Measurements from ENCODE around the gene AGBL1. TPM values are rescaled to one million over a fixed set of nuclear protein-coding genes. Genes with fewer than 3 reads are reported as not detected.

AGBL1 gene
- total and polyA plus RNA-seq, 4 donors = not detected

GRCh38 chr15:86620641-86621349 lies 541.1 kb downstream of the AGBL1 start:
- Histone ChIP-seq H3K4me3 (ENCODE audit: low read depth in 1 of 3, low read length in 3 of 3) (no peak overlapping the region), H3K27me3 (ENCODE audit: control insufficient read depth in 4 of 4, insufficient read depth in 4 of 4, low read length in 3 of 4) (peaks cover 0 to 2% (median 0%) of the 10 kb centered on the region in 4 donors), H3K4me1 (ENCODE audit: control insufficient read depth in 4 of 4, insufficient read depth in 4 of 4, low read length in 3 of 4) (no peaks in the 10 kb centered on the region), H3K36me3 (ENCODE audit: control insufficient read depth in 4 of 4, insufficient read depth in 3 of 4, low read depth in 1 of 4, low read length in 3 of 4) (no peaks in the 10 kb centered on the region), H3K9ac (ENCODE audit: low read depth in 1 of 2, low read length in 2 of 2) (no peak overlapping the region), H3K9me3 (ENCODE audit: control insufficient read depth in 4 of 4, low read length in 3 of 4) (no peaks in the 10 kb centered on the region), H3K27ac (ENCODE audit: low read depth in 1 of 2, low read length in 2 of 2) (no peak overlapping the region)
- 34% methylated on average over 8 of the region's 8 CpGs for WGBS
- DNase-seq (ENCODE audit: low spot score) = no peak
- TF ChIP-seq GABPA (IDR thresholded peaks at IDR 0.05 in 1 of 2, conservative IDR thresholded peaks at IDR 0.05 in 1 of 2) (no peak), NR2F2 (IDR thresholded peaks at IDR 0.05) (no peak), CTCF (IDR thresholded peaks at IDR 0.05; ENCODE audit: low read depth, low read length, missing input control) (no peak), RXRA (IDR thresholded peaks at IDR 0.05) (no peak), MAX (IDR thresholded peaks at IDR 0.05) (no peak), FOXA1 (IDR thresholded peaks at IDR 0.05) (no peak), YY1 (IDR thresholded peaks at IDR 0.05) (no peak), SP1 (IDR thresholded peaks at IDR 0.05) (no peak), HNF4A (conservative IDR thresholded peaks at IDR 0.05) (no peak), TAF1 (conservative IDR thresholded peaks at IDR 0.05) (no peak)
- TF ChIP-seq, protein P1, sequence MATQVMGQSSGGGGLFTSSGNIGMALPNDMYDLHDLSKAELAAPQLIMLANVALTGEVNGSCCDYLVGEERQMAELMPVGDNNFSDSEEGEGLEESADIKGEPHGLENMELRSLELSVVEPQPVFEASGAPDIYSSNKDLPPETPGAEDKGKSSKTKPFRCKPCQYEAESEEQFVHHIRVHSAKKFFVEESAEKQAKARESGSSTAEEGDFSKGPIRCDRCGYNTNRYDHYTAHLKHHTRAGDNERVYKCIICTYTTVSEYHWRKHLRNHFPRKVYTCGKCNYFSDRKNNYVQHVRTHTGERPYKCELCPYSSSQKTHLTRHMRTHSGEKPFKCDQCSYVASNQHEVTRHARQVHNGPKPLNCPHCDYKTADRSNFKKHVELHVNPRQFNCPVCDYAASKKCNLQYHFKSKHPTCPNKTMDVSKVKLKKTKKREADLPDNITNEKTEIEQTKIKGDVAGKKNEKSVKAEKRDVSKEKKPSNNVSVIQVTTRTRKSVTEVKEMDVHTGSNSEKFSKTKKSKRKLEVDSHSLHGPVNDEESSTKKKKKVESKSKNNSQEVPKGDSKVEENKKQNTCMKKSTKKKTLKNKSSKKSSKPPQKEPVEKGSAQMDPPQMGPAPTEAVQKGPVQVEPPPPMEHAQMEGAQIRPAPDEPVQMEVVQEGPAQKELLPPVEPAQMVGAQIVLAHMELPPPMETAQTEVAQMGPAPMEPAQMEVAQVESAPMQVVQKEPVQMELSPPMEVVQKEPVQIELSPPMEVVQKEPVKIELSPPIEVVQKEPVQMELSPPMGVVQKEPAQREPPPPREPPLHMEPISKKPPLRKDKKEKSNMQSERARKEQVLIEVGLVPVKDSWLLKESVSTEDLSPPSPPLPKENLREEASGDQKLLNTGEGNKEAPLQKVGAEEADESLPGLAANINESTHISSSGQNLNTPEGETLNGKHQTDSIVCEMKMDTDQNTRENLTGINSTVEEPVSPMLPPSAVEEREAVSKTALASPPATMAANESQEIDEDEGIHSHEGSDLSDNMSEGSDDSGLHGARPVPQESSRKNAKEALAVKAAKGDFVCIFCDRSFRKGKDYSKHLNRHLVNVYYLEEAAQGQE (IDR thresholded peaks at IDR 0.05) = no peak
- TF ChIP-seq, protein P2, sequence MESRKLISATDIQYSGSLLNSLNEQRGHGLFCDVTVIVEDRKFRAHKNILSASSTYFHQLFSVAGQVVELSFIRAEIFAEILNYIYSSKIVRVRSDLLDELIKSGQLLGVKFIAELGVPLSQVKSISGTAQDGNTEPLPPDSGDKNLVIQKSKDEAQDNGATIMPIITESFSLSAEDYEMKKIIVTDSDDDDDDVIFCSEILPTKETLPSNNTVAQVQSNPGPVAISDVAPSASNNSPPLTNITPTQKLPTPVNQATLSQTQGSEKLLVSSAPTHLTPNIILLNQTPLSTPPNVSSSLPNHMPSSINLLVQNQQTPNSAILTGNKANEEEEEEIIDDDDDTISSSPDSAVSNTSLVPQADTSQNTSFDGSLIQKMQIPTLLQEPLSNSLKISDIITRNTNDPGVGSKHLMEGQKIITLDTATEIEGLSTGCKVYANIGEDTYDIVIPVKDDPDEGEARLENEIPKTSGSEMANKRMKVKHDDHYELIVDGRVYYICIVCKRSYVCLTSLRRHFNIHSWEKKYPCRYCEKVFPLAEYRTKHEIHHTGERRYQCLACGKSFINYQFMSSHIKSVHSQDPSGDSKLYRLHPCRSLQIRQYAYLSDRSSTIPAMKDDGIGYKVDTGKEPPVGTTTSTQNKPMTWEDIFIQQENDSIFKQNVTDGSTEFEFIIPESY (IDR thresholded peaks at IDR 0.05) = no peak

DNA sequence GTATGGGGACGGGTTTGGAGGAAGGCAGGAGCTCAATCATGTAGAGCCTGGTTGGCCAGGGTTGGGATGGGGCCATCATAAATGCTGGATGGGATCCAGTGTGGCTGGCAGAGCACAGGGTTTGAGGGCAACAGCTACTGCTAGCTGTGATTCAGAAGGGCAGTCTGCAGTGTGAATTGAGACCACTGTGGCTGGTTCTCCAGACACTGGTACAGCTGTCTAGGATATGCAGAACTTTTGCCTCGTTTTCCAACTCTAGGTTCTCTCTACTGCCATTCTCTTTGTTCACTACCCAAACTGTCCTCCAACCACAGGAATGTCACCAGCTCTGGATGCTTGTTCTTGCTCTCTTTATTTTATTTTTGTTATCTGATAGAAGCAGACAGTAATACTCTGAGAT lies 543.6 kb downstream of the AGBL1 start:
- H3K27me3 ChIP-seq (ENCODE audit: control insufficient read depth in 4 of 4, insufficient read depth in 4 of 4, low read length in 3 of 4) = peaks cover 0 to 2% (median 0%) of the 10 kb centered on the region in 4 donors
- H3K36me3 ChIP-seq (ENCODE audit: control insufficient read depth in 4 of 4, insufficient read depth in 3 of 4, low read depth in 1 of 4, low read length in 3 of 4) = no peaks in the 10 kb centered on the region
- H3K4me3 ChIP-seq (ENCODE audit: low read depth in 1 of 3, low read length in 3 of 3) = no peak overlapping the region
- H3K4me1 ChIP-seq (ENCODE audit: control insufficient read depth in 4 of 4, insufficient read depth in 4 of 4, low read length in 3 of 4) = no peaks in the 10 kb centered on the region
- 42% methylated on average over 2 of the region's 2 CpGs for WGBS
- no peak for DNase-seq (ENCODE audit: low spot score)
- no peak overlapping the region for H3K27ac ChIP-seq (ENCODE audit: low read depth in 1 of 2, low read length in 2 of 2)
- TF ChIP-seq EGR1 (IDR thresholded peaks at IDR 0.05; ENCODE audit: low read depth in 2 of 2) (no peak), NR2F2 (IDR thresholded peaks at IDR 0.05) (no peak), RAD21 (IDR thresholded peaks at IDR 0.05) (no peak), FOXA1 (IDR thresholded peaks at IDR 0.05) (no peak), RXRA (IDR thresholded peaks at IDR 0.05) (no peak), SP1 (IDR thresholded peaks at IDR 0.05) (no peak), TAF1 (conservative IDR thresholded peaks at IDR 0.05) (no peak), JUND (IDR thresholded peaks at IDR 0.05) (no peak)
- TF ChIP-seq, protein P2 (IDR thresholded peaks at IDR 0.05) = no peak
- TF ChIP-seq, protein P1 (IDR thresholded peaks at IDR 0.05) = no peak
- H3K9me3 ChIP-seq (ENCODE audit: control insufficient read depth in 4 of 4, low read length in 3 of 4) = no peaks in the 10 kb centered on the region
- no peak overlapping the region for H3K9ac ChIP-seq (ENCODE audit: low read depth in 1 of 2, low read length in 2 of 2)
